Left cardiac atrium (tissue), 4 donors: ENCODE measurements around the gene EXO5. TPM values are rescaled to one million over a fixed set of nuclear protein-coding genes. Genes with fewer than 3 reads are reported as not detected.
"Not testable (repeated sequence)": the region's sequence is repeated elsewhere in the genome, so short reads cannot be mapped to it uniquely, and the experiment has no call there.

Experiments used
- ATAC-seq, 2 donors: fragments of 200-7000 bp; cut with Tn5 transposase; one replicate each; pipeline ENCODE4 v1.9.1; 2020; ENCODE audit warnings: mild to moderate bottlenecking in 2 of 2, moderate library complexity in 2 of 2
- DNase-seq: peaks from one replicate; pipeline ENCODE4 v3.0.0-alpha.2; 2020
- intact Hi-C, 2 donors: fragments of 100-400 bp; cut with DNase I; formaldehyde crosslinking; loops; one replicate each; pipeline versions ENCODE4 v1.14.1 to v1.15.1; 2022 to 2023
- total RNA-seq, 2 donors: library from RNA; stranded (reverse); fragmentation: NEBNext Ultra II Directional; extraction: Animal tissue kit (Norgen Biotek cat#: 25700); gene quantifications; one replicate each; pipeline ENCODE4 v1.2.1, GENCODE V29; 2021
- donor health status: DM: no; HTN: yes; CAD: no.
- donor health status: DM: no; HTN: yes; CAD: no; lungs with severe emphysema.
- donor health status: DM: yes; HTN: yes; CAD: no.
- donor health status: Dilated cardiomyopathy.

The EXO5 gene
- total RNA-seq, 2 donors from 2014 or later, result 4.4 to 5.1 TPM

GRCh38 chr1:40535732-40536131 lies 27.2 kb downstream of the EXO5 start:
- no peak for ATAC-seq
- no peak for DNase-seq
- intact Hi-C loops, result no loop called here

- ATAC-seq, result no peak
- intact Hi-C loops, result no loop called here
- DNase-seq, result no peak
Measured at GRCh38 chr1:40539338-40539737, 30.8 kb downstream of the EXO5 start.

DNA sequence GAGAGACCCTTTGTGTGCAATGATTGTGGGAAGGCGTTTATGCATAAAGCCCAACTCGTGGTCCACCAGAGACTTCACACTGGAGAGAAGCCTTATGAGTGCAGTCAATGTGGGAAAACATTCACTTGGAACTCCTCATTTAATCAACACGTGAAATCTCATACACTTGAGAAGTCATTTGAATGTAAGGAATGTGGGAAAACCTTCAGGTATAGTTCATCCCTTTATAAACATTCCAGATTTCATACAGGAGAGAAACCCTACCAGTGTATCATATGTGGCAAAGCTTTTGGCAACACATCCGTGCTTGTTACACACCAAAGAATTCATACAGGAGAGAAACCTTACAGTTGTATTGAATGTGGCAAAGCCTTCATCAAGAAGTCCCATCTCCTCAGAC lies 38.4 kb downstream of the EXO5 start:
- DNase-seq (no peak), ATAC-seq (no peak)
- intact Hi-C loops, result no loop called here

GRCh38 chr1:40553017-40553416 lies 44.5 kb downstream of the EXO5 start:
- no peak for ATAC-seq
- DNase-seq, result no peak
- intact Hi-C loops, result no loop called here

- ATAC-seq, DNase-seq, intact Hi-C loops: not testable (repeated sequence)
Measured at GRCh38 chr1:40554807-40555206, 46.2 kb downstream of the EXO5 start.

- DNase-seq (no peak), ATAC-seq (no peak)
- intact Hi-C loops, result no loop called here
Measured at GRCh38 chr1:40556121-40556520, 47.6 kb downstream of the EXO5 start.

GRCh38 chr1:40558241-40558640 lies 49.7 kb downstream of the EXO5 start:
- DNase-seq, ATAC-seq, intact Hi-C loops: not testable (repeated sequence)

DNA sequence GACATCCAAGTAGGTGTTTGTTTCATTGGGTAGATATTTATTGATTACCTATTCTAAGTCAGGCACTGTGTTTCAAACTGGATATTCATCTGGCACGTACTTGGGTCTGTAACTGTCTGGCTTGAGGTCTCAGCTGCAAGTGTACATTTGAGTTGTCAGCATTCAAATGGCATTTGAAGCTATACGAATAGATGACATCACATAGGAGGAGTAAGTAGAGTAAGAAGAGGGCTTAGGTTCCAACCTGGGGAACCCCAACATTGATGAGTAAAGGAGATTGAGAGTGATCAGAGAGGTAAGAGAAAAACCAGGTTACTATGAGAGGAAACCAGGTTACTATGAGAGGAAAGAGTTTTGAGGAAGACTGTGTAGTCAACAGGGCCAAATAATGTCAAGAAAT lies 53.6 kb downstream of the EXO5 start:
- DNase-seq (no peak), ATAC-seq (no peak)
- intact Hi-C loops, result no loop called here

DNA sequence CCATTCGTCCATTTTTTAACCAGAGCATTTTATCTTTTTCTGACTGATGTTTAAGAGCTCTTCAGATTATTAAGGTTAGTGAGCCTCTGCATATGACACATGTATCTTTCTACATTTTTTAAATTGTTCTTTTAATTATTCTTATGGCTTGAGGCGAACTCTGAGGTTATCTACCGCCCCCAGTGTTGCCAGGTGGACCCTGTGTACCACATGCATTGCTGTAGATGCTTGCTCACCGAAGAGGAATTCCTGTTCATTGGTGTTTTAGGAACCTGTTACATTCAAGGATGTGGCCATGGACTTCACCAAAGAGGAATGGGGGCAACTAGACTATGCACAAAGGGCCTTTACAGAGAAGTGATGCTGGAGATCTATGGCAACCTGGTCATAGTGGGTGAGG lies 54.7 kb downstream of the EXO5 start:
- DNase-seq (no peak), ATAC-seq (no peak)
- intact Hi-C loops, result no loop called here

GRCh38 chr1:40564506-40564905 lies 55.9 kb downstream of the EXO5 start:
- DNase-seq, result no peak
- no peak for ATAC-seq
- intact Hi-C loops, result no loop called here

GRCh38 chr1:40564913-40565312 lies 56.3 kb downstream of the EXO5 start:
- DNase-seq (no peak), ATAC-seq (no peak)
- intact Hi-C loops, result no loop called here

Other genes with a start within 250 kb of the EXO5 start
- 1 to 10 TPM in 1 of 2 donors, under 1 TPM in 1; 0.53 to 1.2 TPM for gene COL9A2, start 191.5 kb upstream of the EXO5 start, total RNA-seq
- 10 to 100 TPM; 17.9 to 25.6 TPM for gene SMAP2, start 135.0 kb upstream of the EXO5 start, total RNA-seq
- gene ZFP69B, start 58.3 kb upstream of the EXO5 start, total RNA-seq, result 1 to 10 TPM; 1.1 to 1.2 TPM
- gene ZFP69, start 31.5 kb upstream of the EXO5 start, total RNA-seq, result 1 to 10 TPM; 2.3 to 2.5 TPM
- gene ZNF684, start 22.9 kb downstream of the EXO5 start, total RNA-seq, result 1 to 10 TPM; 6.5 to 7.4 TPM
- gene RIMS3, start 156.9 kb downstream of the EXO5 start, total RNA-seq, result 1 to 10 TPM; 2.9 to 3.6 TPM
- gene NFYC, start 182.9 kb downstream of the EXO5 start, total RNA-seq, result 10 to 100 TPM; 60.1 to 71.1 TPM